T-helper 1 cell treated with Interleukin-12 subunit alpha and Interleukin-12 subunit beta and Interleukin-4 antibody, amounts not matched to agents 30 ng/mL and 1 ng/mL, for 36 hours (primary cell): ENCODE results near the gene ASB10. TPM values are rescaled to one million over a fixed set of nuclear protein-coding genes. Genes with fewer than 3 reads are reported as not detected.

Source experiments
- intact Hi-C: fragments of 100-400 bp; cut with micrococcal nuclease; formaldehyde crosslinking; loops from one replicate; pipeline ENCODE4 v1.15.1; 2024
- total RNA-seq: library from RNA; stranded (reverse); gene quantifications from 2 replicates; pipeline ENCODE4 v1.2.3, GENCODE V29; 2022

The ASB10 gene
- total RNA-seq, 1 donor from 2014 or later = not detected

GRCh38 chr7:151211155-151211772, 24.2 kb upstream of the ASB10 start:
- intact Hi-C loops = no loop called here

- intact Hi-C loops = no loop called here
Measured at GRCh38 chr7:151210087-151210854, 23.2 kb upstream of the ASB10 start, which contains the start of gene H2BK1. TSS of gene H2BK1 (minus strand) at chr7:151210488. CDS start at chr7:151210318, 170 bp downstream.

- intact Hi-C loops = no loop called here
Measured at GRCh38 chr7:151209588-151209987, 22.5 kb upstream of the ASB10 start.

DNA sequence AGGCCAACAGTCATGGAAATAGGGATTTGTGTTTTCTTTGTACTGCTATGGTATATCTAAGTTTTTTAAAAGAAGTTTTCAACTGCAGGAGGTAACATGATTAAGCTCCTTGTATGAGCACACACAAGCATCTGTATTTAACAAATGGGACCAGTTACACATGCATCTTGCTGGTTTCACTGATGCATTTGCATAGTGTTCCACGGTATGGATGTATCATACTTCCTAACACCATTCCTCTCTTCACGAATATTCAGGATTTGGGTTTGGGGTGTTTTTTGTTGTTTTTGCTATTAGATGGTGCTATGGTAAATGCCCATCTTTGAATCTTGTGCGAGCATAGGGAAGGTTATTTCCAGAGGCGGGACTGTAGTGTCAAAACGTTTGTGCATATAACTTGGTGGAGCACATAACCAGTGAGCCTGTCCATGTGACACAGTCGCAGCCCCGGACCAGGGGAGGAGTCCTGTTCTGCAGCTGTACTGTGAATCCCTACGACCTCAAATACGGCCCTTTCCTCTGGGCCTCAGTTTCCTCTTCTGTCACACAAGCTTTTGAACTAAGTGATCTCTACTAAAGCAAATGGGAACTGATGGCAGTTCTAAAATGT, 21.3 kb upstream of the ASB10 start:
- intact Hi-C loops = no loop called here

- intact Hi-C loops = no loop called here
Measured at GRCh38 chr7:151207804-151208203, 20.8 kb upstream of the ASB10 start.

DNA sequence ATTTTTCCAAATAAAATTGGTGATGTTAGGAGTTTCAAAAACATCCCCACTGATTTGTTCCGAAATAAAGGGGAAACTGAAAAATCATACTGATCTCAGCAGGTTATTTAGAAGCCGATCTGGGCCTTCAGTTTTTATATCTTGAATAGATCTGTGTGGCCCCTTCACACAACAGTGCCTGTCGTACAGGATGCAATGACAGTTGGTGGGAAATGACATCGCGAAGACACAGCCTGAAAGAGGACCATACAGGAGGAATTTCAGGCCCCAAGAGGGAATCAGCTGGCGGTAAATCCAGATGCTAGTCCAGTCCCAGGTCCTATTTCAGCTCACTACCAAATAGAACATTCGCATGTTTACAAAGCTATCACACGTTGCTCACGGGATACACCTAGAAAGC, 20.3 kb upstream of the ASB10 start:
- intact Hi-C loops = no loop called here

DNA sequence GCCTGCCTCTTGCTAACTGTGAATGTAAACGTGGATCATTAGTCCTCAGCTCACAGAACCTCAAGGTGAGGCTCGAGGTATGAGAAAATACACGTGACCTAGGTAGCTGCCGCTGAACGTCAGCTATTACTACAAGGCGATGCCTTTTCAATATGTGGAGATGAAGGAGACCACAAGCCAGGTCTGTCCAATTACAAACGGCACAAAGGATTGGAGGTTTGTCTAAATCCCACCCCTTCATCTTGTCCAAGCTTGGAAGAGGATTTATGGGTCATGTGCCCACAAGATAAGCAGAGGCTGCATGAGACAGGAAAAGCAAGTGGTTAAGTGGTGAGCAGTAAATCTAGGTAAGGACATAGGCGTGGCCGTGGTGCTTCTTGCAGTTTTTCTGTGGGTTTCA, 19.9 kb upstream of the ASB10 start:
- intact Hi-C loops = no loop called here

GRCh38 chr7:151205730-151206129, 18.7 kb upstream of the ASB10 start:
- intact Hi-C loops = no loop called here

- intact Hi-C loops = no loop called here
Measured at GRCh38 chr7:151204383-151205032, 17.5 kb upstream of the ASB10 start.

DNA sequence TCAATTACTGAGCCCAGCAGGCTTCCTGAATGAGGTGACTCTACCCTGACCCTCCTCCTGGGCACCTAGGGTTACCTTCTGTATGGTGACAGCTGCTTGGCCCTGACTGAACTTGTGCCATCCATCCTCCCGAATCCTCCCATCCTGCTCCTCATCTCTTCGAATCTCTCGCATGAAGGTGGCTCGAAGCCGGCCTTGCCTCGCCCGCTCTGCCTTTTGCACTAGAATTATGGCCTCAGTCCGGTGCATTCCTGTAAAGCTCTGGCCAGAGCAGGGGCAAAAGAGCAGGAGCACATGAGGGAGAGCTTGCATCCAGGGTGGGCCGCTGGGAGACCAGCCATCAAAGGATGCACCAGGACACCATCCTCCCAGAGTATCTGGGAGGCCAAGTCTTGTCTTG, 15.8 kb upstream of the ASB10 start:
- intact Hi-C loops = no loop called here

DNA sequence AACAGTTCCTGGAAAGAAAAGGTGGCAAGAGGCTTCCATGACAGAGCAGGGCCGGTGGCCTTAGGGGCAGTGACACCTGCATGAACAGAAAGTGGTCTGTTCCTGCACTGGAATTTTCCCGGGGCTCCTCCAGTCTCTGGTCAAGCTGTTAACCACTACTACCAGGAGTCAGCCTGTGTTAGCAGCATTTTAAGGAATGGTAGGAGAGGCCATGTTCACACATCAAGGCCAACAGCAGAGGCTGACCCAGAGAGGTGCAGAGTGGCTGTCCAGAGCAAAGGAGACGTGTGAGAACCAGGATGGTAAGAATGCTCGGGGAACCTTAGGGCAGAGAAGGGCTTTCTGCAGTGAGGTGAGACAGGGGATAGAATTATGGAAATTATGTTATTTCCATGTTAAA, 14.7 kb upstream of the ASB10 start:
- intact Hi-C loops = no loop called here

- intact Hi-C loops = no loop called here
Measured at GRCh38 chr7:151201344-151201743, 14.3 kb upstream of the ASB10 start.

GRCh38 chr7:151198945-151199848, 12.1 kb upstream of the ASB10 start:
- intact Hi-C loops = no loop called here

GRCh38 chr7:151197932-151198331, 10.9 kb upstream of the ASB10 start:
- intact Hi-C loops = no loop called here

GRCh38 chr7:151195616-151196450, 8.8 kb upstream of the ASB10 start:
- intact Hi-C loops = no loop called here

- intact Hi-C loops = no loop called here
Measured at GRCh38 chr7:151194188-151194587, 7.1 kb upstream of the ASB10 start.

- intact Hi-C loops = no loop called here
Measured at GRCh38 chr7:151193203-151193978, 6.3 kb upstream of the ASB10 start.

DNA sequence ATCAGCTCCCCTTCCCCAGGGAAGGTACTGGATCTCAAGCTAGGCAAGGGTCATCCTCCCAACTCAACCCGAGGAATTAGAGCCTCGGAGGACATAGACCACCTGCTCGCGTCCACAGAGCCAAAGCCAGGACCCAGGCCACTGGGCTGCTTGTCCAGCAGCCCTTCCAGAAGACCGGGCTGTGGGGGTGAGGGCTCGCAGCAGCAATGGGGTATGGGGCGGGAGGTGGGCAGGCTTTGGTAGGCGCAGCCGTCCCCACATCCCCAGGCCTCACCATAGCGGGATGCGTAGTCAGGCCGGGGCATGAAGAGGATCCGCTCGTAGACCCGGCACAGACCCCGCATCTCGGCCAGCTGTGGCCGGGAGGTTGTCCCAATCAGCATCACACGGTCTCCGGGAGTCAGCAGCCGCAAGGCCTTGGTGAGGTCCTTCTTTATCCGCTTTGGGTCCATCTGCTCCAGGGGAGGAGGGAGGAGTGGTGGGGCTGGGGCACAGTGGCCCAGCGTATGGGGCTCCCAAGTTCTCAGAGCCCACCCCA, 5.0 kb upstream of the ASB10 start:
- intact Hi-C loops = no loop called here

GRCh38 chr7:151191544-151191943, 4.5 kb upstream of the ASB10 start:
- intact Hi-C loops = no loop called here
